SH-SY5Y (cell line): ENCODE measurements around the gene PDE3B.

Source experiments
- GATA2 ChIP-seq: IDR thresholded peaks from 2 replicates; pipeline ENCODE4 v1.6.1; 2011; ENCODE audit warnings: mild to moderate bottlenecking, low read depth, low read length
- GATA3 ChIP-seq: IDR thresholded peaks from 2 replicates; pipeline ENCODE4 v1.6.1; 2011; ENCODE audit warnings: low read depth, mild to moderate bottlenecking, low read length, moderate library complexity

GRCh38 chr11:14619603-14620531 lies 23.7 kb upstream of the PDE3B start:
- TF ChIP-seq GATA2 = no peak
- no peak for TF ChIP-seq GATA3
